WI38 (cell line): ENCODE data around the gene DUSP5.

Experiments
- H3K4me3 ChIP-seq: 2 replicates; pipeline ENCODE4 v1.5.1; 2011; ENCODE audit warnings: low read depth, mild to moderate bottlenecking, control low read depth, low read length
- CTCF ChIP-seq: IDR thresholded peaks from 2 replicates; pipeline ENCODE4 v1.5.1; 2012; ENCODE audit warnings: low read depth, mild to moderate bottlenecking, control low read depth, low read length

DUSP5 gene

GRCh38 chr10:110485541-110485940 is 12.2 kb upstream of the DUSP5 start:
- no peak overlapping the region for H3K4me3 ChIP-seq
- TF ChIP-seq CTCF: no peak

GRCh38 chr10:110486680-110487410 is 10.9 kb upstream of the DUSP5 start:
- no peak overlapping the region for H3K4me3 ChIP-seq
- TF ChIP-seq CTCF: no peak

GRCh38 chr10:110487411-110488331 is 10.0 kb upstream of the DUSP5 start:
- no peak overlapping the region for H3K4me3 ChIP-seq
- TF ChIP-seq CTCF: no peak

GRCh38 chr10:110488332-110488681 is 9.4 kb upstream of the DUSP5 start:
- H3K4me3 ChIP-seq: no peak overlapping the region
- no peak for TF ChIP-seq CTCF

- TF ChIP-seq CTCF: no peak
- no peak overlapping the region for H3K4me3 ChIP-seq
These were observed 8.8 kb upstream of the DUSP5 start for GRCh38 chr10:110488940-110489339.

GRCh38 chr10:110490640-110491039 is 7.1 kb upstream of the DUSP5 start:
- TF ChIP-seq CTCF: no peak
- no peak overlapping the region for H3K4me3 ChIP-seq

- no peak for TF ChIP-seq CTCF
- no peak overlapping the region for H3K4me3 ChIP-seq
These were observed 6.4 kb upstream of the DUSP5 start for GRCh38 chr10:110491346-110491745.
